Liver (tissue), 9 donors: ENCODE results near the gene TSPAN18. TPM values are rescaled to one million over a fixed set of nuclear protein-coding genes. Genes with fewer than 3 reads are reported as not detected.

Experiments
- DNase-seq: peaks from one replicate; pipeline ENCODE4 v3.0.0-alpha.2; 2017; ENCODE audit warnings: low spot score
- H3K27ac ChIP-seq, 2 donors: one replicate each; pipeline ENCODE4 v1.7.0; 2013; ENCODE audit warnings: inconsistent platforms in 2 of 2, low read length in 2 of 2, control low read depth in 1 of 2, low read depth in 1 of 2, mild to moderate bottlenecking in 1 of 2
- H3K27me3 ChIP-seq, 4 donors: one replicate each; pipeline versions ENCODE4 v1.6.1 to v1.7.0; 2013; ENCODE audit warnings: low read length in 3 of 4, inconsistent platforms in 1 of 4, mild to moderate bottlenecking in 1 of 4, moderate library complexity in 1 of 4; ENCODE audit not compliant: control insufficient read depth in 4 of 4, insufficient read depth in 4 of 4
- H3K36me3 ChIP-seq, 4 donors: one replicate each; pipeline versions ENCODE4 v1.6.1 to v1.7.0; 2013; ENCODE audit warnings: low read length in 3 of 4, mild to moderate bottlenecking in 3 of 4, low read depth in 1 of 4, moderate library complexity in 1 of 4; ENCODE audit not compliant: control insufficient read depth in 4 of 4, insufficient read depth in 3 of 4
- H3K4me1 ChIP-seq, 4 donors: one replicate each; pipeline versions ENCODE4 v1.6.1 to v1.7.0; 2013; ENCODE audit warnings: low read length in 3 of 4, mild to moderate bottlenecking in 3 of 4, moderate library complexity in 1 of 4; ENCODE audit not compliant: control insufficient read depth in 4 of 4, insufficient read depth in 4 of 4
- H3K4me3 ChIP-seq, 3 donors: one replicate each; pipeline versions ENCODE4 v1.6.1 to v1.7.0; 2013; ENCODE audit warnings: low read length in 3 of 3, control low read depth in 1 of 3, low read depth in 1 of 3, mild to moderate bottlenecking in 1 of 3
- H3K9ac ChIP-seq, 2 donors: one replicate each; pipeline ENCODE4 v1.7.0; 2013; ENCODE audit warnings: low read length in 2 of 2, mild to moderate bottlenecking in 2 of 2, moderate library complexity in 2 of 2, control low read depth in 1 of 2, low read depth in 1 of 2
- H3K9me3 ChIP-seq, 4 donors: one replicate each; pipeline versions ENCODE4 v1.6.1 to v1.7.0; 2013; ENCODE audit warnings: low read length in 3 of 4; ENCODE audit not compliant: control insufficient read depth in 4 of 4
- ATF3 ChIP-seq: IDR thresholded peaks from 2 replicates; pipeline ENCODE4 v1.6.1; 2016; ENCODE audit warnings: antibody characterized with exemption
- CTCF ChIP-seq: fragments of 150-350 bp; IDR thresholded peaks from 2 replicates; pipeline ENCODE4 v1.5.1; 2017; ENCODE audit warnings: improper control_type of control experiment, low read depth, low read length; ENCODE audit not compliant: missing input control
- EGR1 ChIP-seq, 2 donors: IDR thresholded peaks; 2 replicates each; pipeline ENCODE4 v1.6.1; 2016 to 2018; ENCODE audit warnings: antibody characterized with exemption in 2 of 2, low read depth in 2 of 2
- FOXA1 ChIP-seq: IDR thresholded peaks from 2 replicates; pipeline ENCODE4 v1.6.1; 2016; ENCODE audit warnings: antibody characterized with exemption
- FOXA2 ChIP-seq: IDR thresholded peaks from 2 replicates; pipeline ENCODE4 v1.6.1; 2016; ENCODE audit warnings: antibody characterized with exemption
- GABPA ChIP-seq, 2 donors: IDR thresholded peaks in 1 of 2; conservative IDR thresholded peaks in 1 of 2; 2 replicates each; pipeline ENCODE4 v1.6.1; 2016; ENCODE audit warnings: antibody characterized with exemption in 2 of 2, mild to moderate bottlenecking in 1 of 2, moderate library complexity in 1 of 2
- HNF4A ChIP-seq, 2 donors: conservative IDR thresholded peaks; 2 replicates each; pipeline ENCODE4 v1.6.1; 2016; ENCODE audit warnings: antibody characterized with exemption in 2 of 2, mild to moderate bottlenecking in 2 of 2
- HNF4G ChIP-seq: IDR thresholded peaks from 2 replicates; pipeline ENCODE4 v1.6.1; 2016; ENCODE audit warnings: antibody characterized with exemption
- JUND ChIP-seq, 2 donors: IDR thresholded peaks; 2 replicates each; pipeline ENCODE4 v1.6.1; 2016; ENCODE audit warnings: antibody characterized with exemption in 2 of 2
- NR2F2 ChIP-seq: IDR thresholded peaks from 2 replicates; pipeline ENCODE4 v1.6.1; 2016; ENCODE audit warnings: antibody characterized with exemption
- REST ChIP-seq: IDR thresholded peaks from 2 replicates; pipeline ENCODE4 v1.6.1; 2016; ENCODE audit warnings: antibody characterized with exemption, mild to moderate bottlenecking
- RXRA ChIP-seq, 2 donors: IDR thresholded peaks; 2 replicates each; pipeline ENCODE4 v1.6.1; 2017 to 2018; ENCODE audit warnings: antibody characterized with exemption in 2 of 2, mild to moderate bottlenecking in 1 of 2
- SP1 ChIP-seq: IDR thresholded peaks from 2 replicates; pipeline ENCODE4 v1.6.1; 2018; ENCODE audit warnings: antibody characterized with exemption, mild to moderate bottlenecking
- TAF1 ChIP-seq: conservative IDR thresholded peaks from 2 replicates; pipeline ENCODE4 v1.6.1; 2016; ENCODE audit warnings: antibody characterized with exemption, mild to moderate bottlenecking
- YY1 ChIP-seq: IDR thresholded peaks from 2 replicates; pipeline ENCODE4 v1.6.1; 2016; ENCODE audit warnings: antibody characterized with exemption, mild to moderate bottlenecking
- WGBS: extraction: QIAGEN DNeasy Blood & Tissue Kit; methylation state at CpG from one replicate; pipeline ENCODE4 v1.1.7; 2013; 5-methylcytosine and 5-hydroxymethylcytosine counted together
- polyA plus RNA-seq, 2 donors: library from polyadenylated mRNA; stranded (reverse) in 1 of 2; unstranded in 1 of 2; fragments of 200-250 nt in 1 of 2; fragments of >200 nt in 1 of 2; fragmentation: Nextera tagmentation in 1 of 2; extraction: Ambion mirVana in 1 of 2; gene quantifications; one replicate each; pipeline versions ENCODE4 v1.2.1 to v1.2.3, GENCODE V29; 2013 to 2015
- total RNA-seq, 2 donors: library from RNA; depleted of rRNA; stranded (reverse); fragments of >200 nt; gene quantifications; one replicate each; pipeline ENCODE4 v1.2.3, GENCODE V29; 2014
- TF ChIP-seq, protein P1 (sequence below): IDR thresholded peaks from 2 replicates; pipeline ENCODE4 v1.6.1; 2016; ENCODE audit warnings: antibody characterized with exemption
- TF ChIP-seq, protein P2 (sequence below): IDR thresholded peaks from 2 replicates; pipeline ENCODE4 v1.6.1; 2016; ENCODE audit warnings: antibody characterized with exemption
- donor health status: healthy.
- donor health status: healthy.
- donor health status: healthy.
- donor health status: healthy.
- donor health status: healthy.

TSPAN18 gene
- total and polyA plus RNA-seq, 4 donors, result 1.2 to 5.0 (median 2.8) TPM

- Histone ChIP-seq H3K27me3 (peaks cover 0 to 2% (median 0%) of the 10 kb centered on the region in 4 donors), H3K9ac (no peak overlapping the region), H3K36me3 (no peaks in the 10 kb centered on the region), H3K4me3 (no peak overlapping the region), H3K9me3 (peaks cover 0 to 6% (median 3%) of the 10 kb centered on the region in 4 donors), H3K27ac (no peak overlapping the region), H3K4me1 (no peaks in the 10 kb centered on the region)
- WGBS, result 78% methylated on average over 2 of the region's 2 CpGs
- TF ChIP-seq, protein P1, sequence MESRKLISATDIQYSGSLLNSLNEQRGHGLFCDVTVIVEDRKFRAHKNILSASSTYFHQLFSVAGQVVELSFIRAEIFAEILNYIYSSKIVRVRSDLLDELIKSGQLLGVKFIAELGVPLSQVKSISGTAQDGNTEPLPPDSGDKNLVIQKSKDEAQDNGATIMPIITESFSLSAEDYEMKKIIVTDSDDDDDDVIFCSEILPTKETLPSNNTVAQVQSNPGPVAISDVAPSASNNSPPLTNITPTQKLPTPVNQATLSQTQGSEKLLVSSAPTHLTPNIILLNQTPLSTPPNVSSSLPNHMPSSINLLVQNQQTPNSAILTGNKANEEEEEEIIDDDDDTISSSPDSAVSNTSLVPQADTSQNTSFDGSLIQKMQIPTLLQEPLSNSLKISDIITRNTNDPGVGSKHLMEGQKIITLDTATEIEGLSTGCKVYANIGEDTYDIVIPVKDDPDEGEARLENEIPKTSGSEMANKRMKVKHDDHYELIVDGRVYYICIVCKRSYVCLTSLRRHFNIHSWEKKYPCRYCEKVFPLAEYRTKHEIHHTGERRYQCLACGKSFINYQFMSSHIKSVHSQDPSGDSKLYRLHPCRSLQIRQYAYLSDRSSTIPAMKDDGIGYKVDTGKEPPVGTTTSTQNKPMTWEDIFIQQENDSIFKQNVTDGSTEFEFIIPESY, result no peak
- no peak for DNase-seq
Observed at GRCh38 chr11:44681698-44682097, 45.1 kb upstream of the TSPAN18 start.

DNA sequence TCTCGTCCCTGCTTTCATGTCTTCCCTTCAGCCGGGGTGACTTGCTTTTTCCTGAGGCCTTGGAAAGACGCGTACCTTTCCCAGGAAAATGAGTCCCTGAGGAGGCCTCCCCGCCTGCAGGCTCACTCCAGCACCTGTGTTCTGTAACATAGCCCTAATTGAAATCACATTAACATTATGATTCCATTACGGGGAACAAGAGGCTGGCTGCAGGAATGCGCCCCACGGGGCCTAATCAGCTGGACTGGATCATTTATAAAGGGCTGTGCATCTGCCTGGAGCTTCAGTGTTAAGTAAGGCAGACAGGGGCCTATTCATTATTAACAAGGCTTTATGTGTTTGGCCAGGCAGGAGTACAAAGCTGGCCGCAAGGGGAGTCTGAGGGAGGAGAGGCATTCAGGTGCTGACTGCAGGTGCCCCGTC is 41.9 kb upstream of the TSPAN18 start:
- Histone ChIP-seq H3K4me1 (no peaks in the 10 kb centered on the region), H3K36me3 (no peaks in the 10 kb centered on the region), H3K27me3 (peaks cover 0 to 4% (median 0%) of the 10 kb centered on the region in 4 donors), H3K27ac (no peak overlapping the region), H3K9ac (no peak overlapping the region), H3K4me3 (no peak overlapping the region), H3K9me3 (peaks cover 0 to 9% (median 4%) of the 10 kb centered on the region in 4 donors)
- TF ChIP-seq NR2F2, result no peak
- no peak for TF ChIP-seq GABPA (IDR thresholded peaks at IDR 0.05 in 1 of 2, conservative IDR thresholded peaks at IDR 0.05 in 1 of 2)
- TF ChIP-seq REST, result no peak
- TF ChIP-seq JUND (IDR thresholded peaks at IDR 0.05), result no peak
- no peak for TF ChIP-seq FOXA1
- no peak for TF ChIP-seq RXRA (IDR thresholded peaks at IDR 0.05)
- no peak for TF ChIP-seq HNF4G
- TF ChIP-seq TAF1, result no peak
- TF ChIP-seq CTCF, result no peak
- TF ChIP-seq, protein P1, result no peak
- no peak for TF ChIP-seq EGR1 (IDR thresholded peaks at IDR 0.05; ENCODE audit: low read depth in 2 of 2)
- TF ChIP-seq YY1, result no peak
- TF ChIP-seq, protein P2, sequence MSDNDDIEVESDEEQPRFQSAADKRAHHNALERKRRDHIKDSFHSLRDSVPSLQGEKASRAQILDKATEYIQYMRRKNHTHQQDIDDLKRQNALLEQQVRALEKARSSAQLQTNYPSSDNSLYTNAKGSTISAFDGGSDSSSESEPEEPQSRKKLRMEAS, result no peak
- no peak for TF ChIP-seq ATF3
- no peak for TF ChIP-seq HNF4A (conservative IDR thresholded peaks at IDR 0.05)
- no peak for TF ChIP-seq SP1
- TF ChIP-seq FOXA2, result no peak
- 94% methylated on average over 10 of the region's 10 CpGs for WGBS
- no peak for DNase-seq
